Measurements from ENCODE around the gene EI24. TPM values are rescaled to one million over a fixed set of nuclear protein-coding genes. Genes with fewer than 3 reads are reported as not detected.

The EI24 gene
- total and polyA plus RNA-seq, 9 of the 15 experiments (the other 6 are each of a cell fraction or from before 2014, with no cell fraction given) = 50.4 to 260 (median 168) TPM

GRCh38 chr11:125626288-125626950 lies 57.1 kb downstream of the EI24 start (continued):
- TF ChIP-seq HMBOX1 (IDR thresholded peaks at IDR 0.05) (peak; percentile 8; the same call in 1 of the 2 replicates), MXI1 (IDR thresholded peaks at IDR 0.05; ENCODE audit: low read depth, low read length) (peak; percentile 42; the same call in 1 of the 2 replicates), TBL1XR1 (IDR thresholded peaks at IDR 0.05; ENCODE audit: low read length in 2 of 2) (peak in 1 of 2 experiments; percentile 14; a peak in 1 of 4 replicates), PHF21A (IDR thresholded peaks at IDR 0.05; ENCODE audit: borderline replicate concordance, low read depth) (peak; percentile 81; the same call in 1 of the 2 replicates), ZBTB40 (IDR thresholded peaks at IDR 0.05) (peak; percentile 34), ZBTB40 (CRISPR knock-in tag; IDR thresholded peaks at IDR 0.05) (no peak), MCM7 (IDR thresholded peaks at IDR 0.05) (no peak), ZNF609 (CRISPR knock-in tag; IDR thresholded peaks at IDR 0.05; ENCODE audit: borderline replicate concordance) (0 out of 2 replicates have a peak, but pooled peaks have one; percentile 7), BMI1 (IDR thresholded peaks at IDR 0.05; ENCODE audit: low read length) (0 out of 2 replicates have a peak, but pooled peaks have one; percentile 6), MEIS2 (IDR thresholded peaks at IDR 0.05; ENCODE audit: partially characterized antibody) (peak; percentile 31), FOXK2 (conservative IDR thresholded peaks at IDR 0.05 in 1 of 2, IDR thresholded peaks at IDR 0.05 in 1 of 2; ENCODE audit: low read depth in 2 of 2) (0 out of 4 replicates have a peak, but pooled peaks of 1 of the 2 experiments have one; percentile 4)
